ENCODE measurements around the gene RAPGEF4.

Gene RAPGEF4

GRCh38 chr2:173023718-173024117, 288.1 kb downstream of the RAPGEF4 start:
- H3K4ac ChIP-seq (ENCODE audit: low read length) = no peak overlapping the region
- no peaks in the 10 kb centered on the region for H3K79me1 ChIP-seq (ENCODE audit: low read depth, low read length)
- H2AFZ ChIP-seq (ENCODE audit: low read length) = no peak overlapping the region
- H2BK12ac ChIP-seq (ENCODE audit: low read length) = no peak overlapping the region
- no peak overlapping the region for H4K8ac ChIP-seq (ENCODE audit: low read depth, low read length)
- H3K36me3 ChIP-seq (replicated peaks in 1 of 2; ENCODE audit: control insufficient read depth in 2 of 2, insufficient read depth in 2 of 2, low read length in 2 of 2) = no peaks in the 10 kb centered on the region
- no peak overlapping the region for H3K4me3 ChIP-seq (ENCODE audit: low read length in 2 of 2)
- no CpG with 5 or more reads among the region's 5 CpGs for WGBS, 2 donors (ENCODE audit: extremely low coverage in 2 of 2, insufficient read length in 2 of 2, insufficient replicate concordance in 1 of 2)
- no peak for DNase-seq (ENCODE audit: low spot score)
- no peak overlapping the region for H3K27ac ChIP-seq (replicated peaks; ENCODE audit: low read length)
- H3K23ac ChIP-seq (ENCODE audit: low read depth, low read length, poor library complexity) = no peak overlapping the region
- H2AK5ac ChIP-seq (ENCODE audit: low read depth, low read length) = no peak overlapping the region
- H3K9ac ChIP-seq (ENCODE audit: low read depth, low read length, poor library complexity) = no peak overlapping the region
- no peak overlapping the region for H3K18ac ChIP-seq (ENCODE audit: low read length)
- H3K9me3 ChIP-seq (replicated peaks in 1 of 2; ENCODE audit: control insufficient read depth in 2 of 2, insufficient read depth in 1 of 2, low read depth in 1 of 2, low read length in 2 of 2) = no peaks in the 10 kb centered on the region
- H4K91ac ChIP-seq (ENCODE audit: low read depth, low read length, poor library complexity) = no peak overlapping the region
- no peak overlapping the region for H2BK5ac ChIP-seq (ENCODE audit: low read length)
- H3K4me2 ChIP-seq (ENCODE audit: insufficient read depth, low read length, poor library complexity, severe bottlenecking) = no peak overlapping the region
- no peak overlapping the region for H2BK120ac ChIP-seq (ENCODE audit: low read depth, low read length)
- H2BK15ac ChIP-seq (ENCODE audit: low read length) = no peak overlapping the region
- no peaks in the 10 kb centered on the region for H3K4me1 ChIP-seq (ENCODE audit: control insufficient read depth in 2 of 2, insufficient read depth in 1 of 2, low read depth in 1 of 2, low read length in 2 of 2)
- H3K27me3 ChIP-seq (ENCODE audit: control insufficient read depth in 3 of 3, insufficient read depth in 3 of 3, low read depth in 1 of 3, low read length in 3 of 3) = no peaks in the 10 kb centered on the region
- H3K14ac ChIP-seq (ENCODE audit: low read length) = no peak overlapping the region

GRCh38 chr2:173026479-173026878, 290.8 kb downstream of the RAPGEF4 start:
- Histone ChIP-seq H3K4me1 (ENCODE audit: control insufficient read depth in 2 of 2, insufficient read depth in 1 of 2, low read depth in 1 of 2, low read length in 2 of 2) (peaks cover 1 to 3% of the 10 kb centered on the region in 2 donors), H3K36me3 (replicated peaks in 1 of 2; ENCODE audit: control insufficient read depth in 2 of 2, insufficient read depth in 2 of 2, low read length in 2 of 2) (no peaks in the 10 kb centered on the region), H2BK15ac (ENCODE audit: low read length) (no peak overlapping the region), H2AFZ (ENCODE audit: low read length) (peak overlapping the region; percentile 42), H3K9ac (ENCODE audit: low read depth, low read length, poor library complexity) (no peak overlapping the region), H3K14ac (ENCODE audit: low read length) (no peak overlapping the region), H2AK5ac (ENCODE audit: low read depth, low read length) (no peak overlapping the region), H3K4ac (ENCODE audit: low read length) (no peak overlapping the region), H2BK120ac (ENCODE audit: low read depth, low read length) (no peak overlapping the region), H2BK5ac (ENCODE audit: low read length) (no peak overlapping the region), H3K9me3 (replicated peaks in 1 of 2; ENCODE audit: control insufficient read depth in 2 of 2, insufficient read depth in 1 of 2, low read depth in 1 of 2, low read length in 2 of 2) (no peaks in the 10 kb centered on the region), H3K27me3 (ENCODE audit: control insufficient read depth in 3 of 3, insufficient read depth in 3 of 3, low read depth in 1 of 3, low read length in 3 of 3) (no peaks in the 10 kb centered on the region), H4K91ac (ENCODE audit: low read depth, low read length, poor library complexity) (no peak overlapping the region), H2BK12ac (ENCODE audit: low read length) (no peak overlapping the region), H3K23ac (ENCODE audit: low read depth, low read length, poor library complexity) (no peak overlapping the region), H3K4me2 (ENCODE audit: insufficient read depth, low read length, poor library complexity, severe bottlenecking) (no peak overlapping the region), H3K18ac (ENCODE audit: low read length) (no peak overlapping the region), H4K8ac (ENCODE audit: low read depth, low read length) (no peak overlapping the region), H3K4me3 (ENCODE audit: low read length in 2 of 2) (no peak overlapping the region), H3K79me1 (ENCODE audit: low read depth, low read length) (no peaks in the 10 kb centered on the region), H3K27ac (replicated peaks; ENCODE audit: low read length) (no peak overlapping the region)
- no peak for DNase-seq (ENCODE audit: low spot score)
- no CpG with 5 or more reads among the region's 1 CpG for WGBS, 2 donors (ENCODE audit: extremely low coverage in 2 of 2, insufficient read length in 2 of 2, insufficient replicate concordance in 1 of 2)

GRCh38 chr2:173027181-173028128, 291.8 kb downstream of the RAPGEF4 start:
- Histone ChIP-seq H3K4me2 (ENCODE audit: insufficient read depth, low read length, poor library complexity, severe bottlenecking) (no peak overlapping the region), H3K36me3 (replicated peaks in 1 of 2; ENCODE audit: control insufficient read depth in 2 of 2, insufficient read depth in 2 of 2, low read length in 2 of 2) (no peaks in the 10 kb centered on the region), H3K4me1 (ENCODE audit: control insufficient read depth in 2 of 2, insufficient read depth in 1 of 2, low read depth in 1 of 2, low read length in 2 of 2) (peaks cover 1 to 3% of the 10 kb centered on the region in 2 donors), H3K18ac (ENCODE audit: low read length) (no peak overlapping the region), H3K9ac (ENCODE audit: low read depth, low read length, poor library complexity) (no peak overlapping the region), H3K4me3 (ENCODE audit: low read length in 2 of 2) (no peak overlapping the region), H4K91ac (ENCODE audit: low read depth, low read length, poor library complexity) (no peak overlapping the region), H3K79me1 (ENCODE audit: low read depth, low read length) (no peaks in the 10 kb centered on the region), H3K27ac (replicated peaks; ENCODE audit: low read length) (no peak overlapping the region), H2BK12ac (ENCODE audit: low read length) (no peak overlapping the region), H3K27me3 (ENCODE audit: control insufficient read depth in 3 of 3, insufficient read depth in 3 of 3, low read depth in 1 of 3, low read length in 3 of 3) (no peaks in the 10 kb centered on the region), H3K23ac (ENCODE audit: low read depth, low read length, poor library complexity) (no peak overlapping the region), H2AK5ac (ENCODE audit: low read depth, low read length) (no peak overlapping the region), H2BK15ac (ENCODE audit: low read length) (no peak overlapping the region), H3K4ac (ENCODE audit: low read length) (no peak overlapping the region), H2BK120ac (ENCODE audit: low read depth, low read length) (no peak overlapping the region), H2AFZ (ENCODE audit: low read length) (peak overlapping the region; percentile 64), H4K8ac (ENCODE audit: low read depth, low read length) (no peak overlapping the region), H3K14ac (ENCODE audit: low read length) (no peak overlapping the region), H3K9me3 (replicated peaks in 1 of 2; ENCODE audit: control insufficient read depth in 2 of 2, insufficient read depth in 1 of 2, low read depth in 1 of 2, low read length in 2 of 2) (no peaks in the 10 kb centered on the region), H2BK5ac (ENCODE audit: low read length) (no peak overlapping the region)
- peak; percentile 89 for DNase-seq (ENCODE audit: low spot score)
- no CpG with 5 or more reads among the region's 8 CpGs for WGBS, 2 donors (ENCODE audit: extremely low coverage in 2 of 2, insufficient read length in 2 of 2, insufficient replicate concordance in 1 of 2)

GRCh38 chr2:173028141-173028540, 292.5 kb downstream of the RAPGEF4 start:
- H3K18ac ChIP-seq (ENCODE audit: low read length) = no peak overlapping the region
- H3K14ac ChIP-seq (ENCODE audit: low read length) = no peak overlapping the region
- no peak overlapping the region for H2AK5ac ChIP-seq (ENCODE audit: low read depth, low read length)
- H2BK12ac ChIP-seq (ENCODE audit: low read length) = no peak overlapping the region
- H4K8ac ChIP-seq (ENCODE audit: low read depth, low read length) = no peak overlapping the region
- H3K9ac ChIP-seq (ENCODE audit: low read depth, low read length, poor library complexity) = no peak overlapping the region
- H2AFZ ChIP-seq (ENCODE audit: low read length) = peak overlapping the region; percentile 62
- no peaks in the 10 kb centered on the region for H3K36me3 ChIP-seq (replicated peaks in 1 of 2; ENCODE audit: control insufficient read depth in 2 of 2, insufficient read depth in 2 of 2, low read length in 2 of 2)
- no peak overlapping the region for H2BK120ac ChIP-seq (ENCODE audit: low read depth, low read length)
- H3K4me2 ChIP-seq (ENCODE audit: insufficient read depth, low read length, poor library complexity, severe bottlenecking) = no peak overlapping the region
- DNase-seq (ENCODE audit: low spot score) = no peak
- H3K23ac ChIP-seq (ENCODE audit: low read depth, low read length, poor library complexity) = no peak overlapping the region
- WGBS, 2 donors (ENCODE audit: extremely low coverage in 2 of 2, insufficient read length in 2 of 2, insufficient replicate concordance in 1 of 2) = no CpG with 5 or more reads among the region's 1 CpG
- H3K79me1 ChIP-seq (ENCODE audit: low read depth, low read length) = no peaks in the 10 kb centered on the region
- H2BK5ac ChIP-seq (ENCODE audit: low read length) = no peak overlapping the region
- no peak overlapping the region for H3K27ac ChIP-seq (replicated peaks; ENCODE audit: low read length)
- peaks cover 1 to 3% of the 10 kb centered on the region in 2 donors for H3K4me1 ChIP-seq (ENCODE audit: control insufficient read depth in 2 of 2, insufficient read depth in 1 of 2, low read depth in 1 of 2, low read length in 2 of 2)
- no peak overlapping the region for H3K4ac ChIP-seq (ENCODE audit: low read length)
- H2BK15ac ChIP-seq (ENCODE audit: low read length) = no peak overlapping the region
- H3K9me3 ChIP-seq (replicated peaks in 1 of 2; ENCODE audit: control insufficient read depth in 2 of 2, insufficient read depth in 1 of 2, low read depth in 1 of 2, low read length in 2 of 2) = no peaks in the 10 kb centered on the region
- H4K91ac ChIP-seq (ENCODE audit: low read depth, low read length, poor library complexity) = no peak overlapping the region
- no peaks in the 10 kb centered on the region for H3K27me3 ChIP-seq (ENCODE audit: control insufficient read depth in 3 of 3, insufficient read depth in 3 of 3, low read depth in 1 of 3, low read length in 3 of 3)
- no peak overlapping the region for H3K4me3 ChIP-seq (ENCODE audit: low read length in 2 of 2)
